ENCODE measurements around the gene FNTB.

Gene FNTB

GRCh38 chr14:64986648-64987437 lies at the start of gene FNTB:
Gene FNTB, plus strand, starts transcription at chr14:64986895. Its CDS starts 59 bp downstream, at chr14:64986954.
- DNase-seq (ENCODE audit: low read depth): peak; percentile 97

- no peak for DNase-seq (ENCODE audit: low read depth)
These were observed 49.4 kb upstream of the FNTB start for GRCh38 chr14:64937171-64937820.

GRCh38 chr14:64937821-64938193 lies 48.9 kb upstream of the FNTB start:
- peak; percentile 29 for DNase-seq (ENCODE audit: low read depth)

- DNase-seq (ENCODE audit: low read depth): no peak
These were observed 47.5 kb upstream of the FNTB start for GRCh38 chr14:64938972-64939816.

- DNase-seq (ENCODE audit: low read depth): no peak
These were observed 46.9 kb upstream of the FNTB start for GRCh38 chr14:64939817-64940190.

GRCh38 chr14:64940336-64940910 lies 46.3 kb upstream of the FNTB start:
- DNase-seq (ENCODE audit: low read depth): no peak

- no peak for DNase-seq (ENCODE audit: low read depth)
These were observed 44.1 kb upstream of the FNTB start, which contains the start of gene GPX2 for GRCh38 chr14:64942531-64943111. Gene GPX2, minus strand, starts transcription at chr14:64942745. Its CDS starts 19 bp downstream, at chr14:64942726.

GRCh38 chr14:64943556-64943955 lies 43.1 kb upstream of the FNTB start:
- no peak for DNase-seq (ENCODE audit: low read depth)

GRCh38 chr14:64944041-64944440 lies 42.7 kb upstream of the FNTB start:
- DNase-seq (ENCODE audit: low read depth): no peak

- no peak for DNase-seq (ENCODE audit: low read depth)
These were observed 41.8 kb upstream of the FNTB start for GRCh38 chr14:64944861-64945260.

- no peak for DNase-seq (ENCODE audit: low read depth)
These were observed 41.1 kb upstream of the FNTB start for GRCh38 chr14:64945431-64946178.

GRCh38 chr14:64946310-64947045 lies 40.2 kb upstream of the FNTB start:
- no peak for DNase-seq (ENCODE audit: low read depth)

GRCh38 chr14:64947710-64948611 lies 38.7 kb upstream of the FNTB start:
- no peak for DNase-seq (ENCODE audit: low read depth)

GRCh38 chr14:64948612-64949210 lies 38.0 kb upstream of the FNTB start:
- no peak for DNase-seq (ENCODE audit: low read depth)

GRCh38 chr14:64950889-64951288 lies 35.8 kb upstream of the FNTB start:
- DNase-seq (ENCODE audit: low read depth): no peak

- DNase-seq (ENCODE audit: low read depth): no peak
These were observed 35.4 kb upstream of the FNTB start for GRCh38 chr14:64951291-64951690.

GRCh38 chr14:64951724-64952123 lies 35.0 kb upstream of the FNTB start:
- DNase-seq (ENCODE audit: low read depth): no peak

- no peak for DNase-seq (ENCODE audit: low read depth)
These were observed 33.9 kb upstream of the FNTB start for GRCh38 chr14:64952598-64953309.
